SK-N-SH treated with all-trans-retinoic acid at 6 μM for 48 hours (cell line): ENCODE data around the gene ECI1.

Experiments
- ATAC-seq: fragments of 200-7000 bp; cut with Tn5 transposase; 3 replicates; pipeline ENCODE4 v1.9.1; 2020; ENCODE audit warnings: mild to moderate bottlenecking, moderate library complexity
- ARNTL ChIP-seq: fragments of 450-650 bp; formaldehyde crosslinking; IDR thresholded peaks from 2 replicates; pipeline ENCODE4 v1.5.0; 2020; ENCODE audit warnings: low read depth, mild to moderate bottlenecking, moderate library complexity, borderline replicate concordance
- BACH2 ChIP-seq: fragments of 250-450 bp; sonication (Bioruptor Pico); IDR thresholded peaks from 2 replicates; pipeline ENCODE4 v1.9.0; 2021; ENCODE audit warnings: mild to moderate bottlenecking, borderline replicate concordance
- CSDC2 ChIP-seq: fragments of 250-450 bp; sonication (Bioruptor Pico); IDR thresholded peaks from 2 replicates; pipeline ENCODE4 v1.5.0; 2020; ENCODE audit warnings: mild to moderate bottlenecking, moderate library complexity
- ESRRG ChIP-seq: fragments of 250-450 bp; sonication (Bioruptor Pico); IDR thresholded peaks from 2 replicates; pipeline ENCODE4 v1.6.1; 2021; ENCODE audit warnings: mild to moderate bottlenecking
- GLIS3 ChIP-seq: fragments of 250-450 bp; sonication (Bioruptor Pico); IDR thresholded peaks from 2 replicates; pipeline ENCODE4 v1.5.0; 2020; ENCODE audit warnings: mild to moderate bottlenecking, moderate library complexity
- ISL1 ChIP-seq: fragments of 250-450 bp; sonication (Bioruptor Pico); IDR thresholded peaks from 2 replicates; pipeline ENCODE4 v2.1.2; 2022; ENCODE audit warnings: mild to moderate bottlenecking, moderate library complexity
- OSR1 ChIP-seq: fragments of 250-450 bp; sonication (Bioruptor Pico); IDR thresholded peaks from 2 replicates; pipeline ENCODE4 v1.8.0; 2022; ENCODE audit warnings: moderate library complexity, mild to moderate bottlenecking, inconsistent platforms
- PPARA ChIP-seq: fragments of 250-450 bp; sonication (Bioruptor Pico); IDR thresholded peaks from 2 replicates; pipeline ENCODE4 v1.5.0; 2020; ENCODE audit warnings: mild to moderate bottlenecking, borderline replicate concordance
- RARB ChIP-seq: fragments of 250-450 bp; sonication (Bioruptor Pico); IDR thresholded peaks from 2 replicates; pipeline ENCODE4 v1.8.0; 2021; ENCODE audit warnings: mild to moderate bottlenecking, moderate library complexity
- SNAI2 ChIP-seq: fragments of 250-450 bp; sonication (Bioruptor Pico); IDR thresholded peaks from 2 replicates; pipeline ENCODE4 v1.5.0; 2020; ENCODE audit warnings: mild to moderate bottlenecking, moderate library complexity
- TCF4 ChIP-seq: fragments of 250-450 bp; sonication (Bioruptor Pico); IDR thresholded peaks from 2 replicates; pipeline ENCODE4 v1.8.0; 2021; ENCODE audit warnings: mild to moderate bottlenecking, moderate library complexity, borderline replicate concordance
- ZC3H10 ChIP-seq: fragments of 250-450 bp; sonication (Bioruptor Pico); IDR thresholded peaks from 2 replicates; pipeline ENCODE4 v1.5.1; 2021; ENCODE audit warnings: mild to moderate bottlenecking, moderate library complexity
- ZFP3 ChIP-seq: fragments of 250-450 bp; sonication (Bioruptor Pico); IDR thresholded peaks from 2 replicates; pipeline ENCODE4 v1.5.0; 2020; ENCODE audit warnings: mild to moderate bottlenecking, moderate library complexity
- ZFP30 ChIP-seq: fragments of 450-650 bp; formaldehyde crosslinking; IDR thresholded peaks from 2 replicates; pipeline ENCODE4 v1.5.0; 2022; ENCODE audit warnings: mild to moderate bottlenecking, moderate library complexity
- ZNF565 ChIP-seq: fragments of 450-650 bp; formaldehyde crosslinking; conservative IDR thresholded peaks from 2 replicates; pipeline ENCODE4 v1.5.0; 2020; ENCODE audit warnings: low read depth, mild to moderate bottlenecking, moderate library complexity
- ZNF70 ChIP-seq: fragments of 450-650 bp; formaldehyde crosslinking; IDR thresholded peaks from 2 replicates; pipeline ENCODE4 v1.5.0; 2020; ENCODE audit warnings: mild to moderate bottlenecking, moderate library complexity
- ZNF8 ChIP-seq: fragments of 450-650 bp; formaldehyde crosslinking; IDR thresholded peaks from 2 replicates; pipeline ENCODE4 v1.5.0; 2020; ENCODE audit warnings: mild to moderate bottlenecking, moderate library complexity
- TF ChIP-seq, protein P1 (sequence below): fragments of 250-450 bp; sonication (Bioruptor Pico); IDR thresholded peaks from 2 replicates; pipeline ENCODE4 v1.5.0; 2020; ENCODE audit warnings: mild to moderate bottlenecking, moderate library complexity
- TF ChIP-seq, protein P2 (sequence below): fragments of 250-450 bp; sonication (Bioruptor Pico); IDR thresholded peaks from 2 replicates; pipeline ENCODE4 v1.8.0; 2020; ENCODE audit warnings: mild to moderate bottlenecking, moderate library complexity, borderline replicate concordance
- TF ChIP-seq, protein P3 (sequence below): fragments of 250-450 bp; sonication (Bioruptor Pico); IDR thresholded peaks from 2 replicates; pipeline ENCODE4 v1.5.1; 2020; ENCODE audit warnings: low read depth, mild to moderate bottlenecking, moderate library complexity
- TF ChIP-seq, protein P4 (sequence below): fragments of 250-450 bp; sonication (Bioruptor Pico); IDR thresholded peaks from 2 replicates; pipeline ENCODE4 v1.5.1; 2021; ENCODE audit warnings: mild to moderate bottlenecking, moderate library complexity

ECI1 gene

DNA sequence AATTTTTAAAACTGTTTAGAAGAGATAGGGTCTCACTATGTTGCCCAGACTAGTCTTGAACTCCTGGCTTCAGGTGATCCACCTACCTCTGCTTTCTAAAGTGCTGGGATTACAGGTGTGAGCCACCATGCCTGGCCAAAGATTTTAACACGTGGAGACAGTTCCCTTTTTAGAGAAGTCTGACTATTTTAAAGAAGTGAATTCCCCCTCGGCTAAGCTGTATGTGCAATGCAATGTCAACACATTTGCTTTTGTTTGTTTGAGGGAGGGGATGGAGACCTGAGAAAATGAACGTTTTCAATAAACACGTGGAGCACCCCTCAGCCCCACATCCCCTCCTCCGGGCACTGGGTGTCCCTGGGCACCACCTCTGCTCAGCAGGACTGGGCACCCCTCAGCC lies 30.9 kb upstream of the ECI1 start:
- no peak for ATAC-seq
- TF ChIP-seq ZNF70 (CRISPR knock-in tag) (no peak), SNAI2 (CRISPR knock-in tag) (no peak), PPARA (CRISPR knock-in tag) (no peak), ARNTL (CRISPR knock-in tag) (no peak), ZNF565 (CRISPR knock-in tag) (no peak), ZNF8 (no peak), RARB (no peak), TCF4 (CRISPR knock-in tag) (no peak), ESRRG (CRISPR knock-in tag) (no peak), ZFP30 (CRISPR knock-in tag) (no peak), OSR1 (CRISPR knock-in tag) (no peak), BACH2 (CRISPR knock-in tag) (no peak), GLIS3 (CRISPR knock-in tag) (no peak), CSDC2 (CRISPR knock-in tag) (no peak)
- TF ChIP-seq, protein P1, sequence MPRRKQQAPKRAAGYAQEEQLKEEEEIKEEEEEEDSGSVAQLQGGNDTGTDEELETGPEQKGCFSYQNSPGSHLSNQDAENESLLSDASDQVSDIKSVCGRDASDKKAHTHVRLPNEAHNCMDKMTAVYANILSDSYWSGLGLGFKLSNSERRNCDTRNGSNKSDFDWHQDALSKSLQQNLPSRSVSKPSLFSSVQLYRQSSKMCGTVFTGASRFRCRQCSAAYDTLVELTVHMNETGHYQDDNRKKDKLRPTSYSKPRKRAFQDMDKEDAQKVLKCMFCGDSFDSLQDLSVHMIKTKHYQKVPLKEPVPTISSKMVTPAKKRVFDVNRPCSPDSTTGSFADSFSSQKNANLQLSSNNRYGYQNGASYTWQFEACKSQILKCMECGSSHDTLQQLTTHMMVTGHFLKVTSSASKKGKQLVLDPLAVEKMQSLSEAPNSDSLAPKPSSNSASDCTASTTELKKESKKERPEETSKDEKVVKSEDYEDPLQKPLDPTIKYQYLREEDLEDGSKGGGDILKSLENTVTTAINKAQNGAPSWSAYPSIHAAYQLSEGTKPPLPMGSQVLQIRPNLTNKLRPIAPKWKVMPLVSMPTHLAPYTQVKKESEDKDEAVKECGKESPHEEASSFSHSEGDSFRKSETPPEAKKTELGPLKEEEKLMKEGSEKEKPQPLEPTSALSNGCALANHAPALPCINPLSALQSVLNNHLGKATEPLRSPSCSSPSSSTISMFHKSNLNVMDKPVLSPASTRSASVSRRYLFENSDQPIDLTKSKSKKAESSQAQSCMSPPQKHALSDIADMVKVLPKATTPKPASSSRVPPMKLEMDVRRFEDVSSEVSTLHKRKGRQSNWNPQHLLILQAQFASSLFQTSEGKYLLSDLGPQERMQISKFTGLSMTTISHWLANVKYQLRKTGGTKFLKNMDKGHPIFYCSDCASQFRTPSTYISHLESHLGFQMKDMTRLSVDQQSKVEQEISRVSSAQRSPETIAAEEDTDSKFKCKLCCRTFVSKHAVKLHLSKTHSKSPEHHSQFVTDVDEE (CRISPR knock-in tag), result no peak
- TF ChIP-seq, protein P2, sequence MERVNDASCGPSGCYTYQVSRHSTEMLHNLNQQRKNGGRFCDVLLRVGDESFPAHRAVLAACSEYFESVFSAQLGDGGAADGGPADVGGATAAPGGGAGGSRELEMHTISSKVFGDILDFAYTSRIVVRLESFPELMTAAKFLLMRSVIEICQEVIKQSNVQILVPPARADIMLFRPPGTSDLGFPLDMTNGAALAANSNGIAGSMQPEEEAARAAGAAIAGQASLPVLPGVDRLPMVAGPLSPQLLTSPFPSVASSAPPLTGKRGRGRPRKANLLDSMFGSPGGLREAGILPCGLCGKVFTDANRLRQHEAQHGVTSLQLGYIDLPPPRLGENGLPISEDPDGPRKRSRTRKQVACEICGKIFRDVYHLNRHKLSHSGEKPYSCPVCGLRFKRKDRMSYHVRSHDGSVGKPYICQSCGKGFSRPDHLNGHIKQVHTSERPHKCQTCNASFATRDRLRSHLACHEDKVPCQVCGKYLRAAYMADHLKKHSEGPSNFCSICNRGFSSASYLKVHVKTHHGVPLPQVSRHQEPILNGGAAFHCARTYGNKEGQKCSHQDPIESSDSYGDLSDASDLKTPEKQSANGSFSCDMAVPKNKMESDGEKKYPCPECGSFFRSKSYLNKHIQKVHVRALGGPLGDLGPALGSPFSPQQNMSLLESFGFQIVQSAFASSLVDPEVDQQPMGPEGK, result no peak
- TF ChIP-seq, protein P3, sequence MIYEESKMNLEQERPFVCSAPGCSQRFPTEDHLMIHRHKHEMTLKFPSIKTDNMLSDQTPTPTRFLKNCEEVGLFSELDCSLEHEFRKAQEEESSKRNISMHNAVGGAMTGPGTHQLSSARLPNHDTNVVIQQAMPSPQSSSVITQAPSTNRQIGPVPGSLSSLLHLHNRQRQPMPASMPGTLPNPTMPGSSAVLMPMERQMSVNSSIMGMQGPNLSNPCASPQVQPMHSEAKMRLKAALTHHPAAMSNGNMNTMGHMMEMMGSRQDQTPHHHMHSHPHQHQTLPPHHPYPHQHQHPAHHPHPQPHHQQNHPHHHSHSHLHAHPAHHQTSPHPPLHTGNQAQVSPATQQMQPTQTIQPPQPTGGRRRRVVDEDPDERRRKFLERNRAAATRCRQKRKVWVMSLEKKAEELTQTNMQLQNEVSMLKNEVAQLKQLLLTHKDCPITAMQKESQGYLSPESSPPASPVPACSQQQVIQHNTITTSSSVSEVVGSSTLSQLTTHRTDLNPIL, result no peak
- TF ChIP-seq, all 23 proteins: peak for 0

DNA sequence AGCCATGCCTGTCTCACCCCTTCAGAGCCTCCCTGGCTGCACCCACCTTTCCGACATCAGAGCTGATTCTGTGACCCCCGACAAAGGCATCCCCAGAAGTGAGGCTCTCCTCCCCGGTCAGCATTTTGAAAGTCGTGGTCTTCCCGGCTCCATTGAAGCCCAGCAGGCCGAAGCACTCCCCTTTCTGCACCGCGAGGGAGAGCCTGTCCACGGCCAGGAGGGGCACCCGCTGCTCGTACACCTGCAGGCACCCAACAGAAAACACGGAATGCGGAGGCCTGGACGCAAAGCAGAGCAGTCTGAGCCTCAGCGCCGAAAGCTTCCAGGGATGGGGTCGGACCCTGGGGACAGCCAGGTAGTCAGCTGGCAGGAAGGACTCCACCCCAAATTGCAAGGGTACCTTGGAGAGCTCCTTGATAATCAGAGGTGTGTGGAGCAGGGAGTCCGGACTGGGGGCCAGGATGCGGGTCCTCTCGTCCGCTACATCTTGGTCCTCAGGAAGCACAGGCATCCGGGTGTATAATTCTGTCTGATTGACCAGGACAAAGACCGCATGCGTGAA lies 29.7 kb upstream of the ECI1 start:
- no peak for ATAC-seq
- TF ChIP-seq ZNF565 (CRISPR knock-in tag) (no peak), BACH2 (CRISPR knock-in tag) (no peak), ZNF8 (no peak), CSDC2 (CRISPR knock-in tag) (no peak), ZNF70 (CRISPR knock-in tag) (no peak), TCF4 (CRISPR knock-in tag) (no peak), PPARA (CRISPR knock-in tag) (no peak)
- TF ChIP-seq, protein P3, result no peak
- TF ChIP-seq, protein P4, sequence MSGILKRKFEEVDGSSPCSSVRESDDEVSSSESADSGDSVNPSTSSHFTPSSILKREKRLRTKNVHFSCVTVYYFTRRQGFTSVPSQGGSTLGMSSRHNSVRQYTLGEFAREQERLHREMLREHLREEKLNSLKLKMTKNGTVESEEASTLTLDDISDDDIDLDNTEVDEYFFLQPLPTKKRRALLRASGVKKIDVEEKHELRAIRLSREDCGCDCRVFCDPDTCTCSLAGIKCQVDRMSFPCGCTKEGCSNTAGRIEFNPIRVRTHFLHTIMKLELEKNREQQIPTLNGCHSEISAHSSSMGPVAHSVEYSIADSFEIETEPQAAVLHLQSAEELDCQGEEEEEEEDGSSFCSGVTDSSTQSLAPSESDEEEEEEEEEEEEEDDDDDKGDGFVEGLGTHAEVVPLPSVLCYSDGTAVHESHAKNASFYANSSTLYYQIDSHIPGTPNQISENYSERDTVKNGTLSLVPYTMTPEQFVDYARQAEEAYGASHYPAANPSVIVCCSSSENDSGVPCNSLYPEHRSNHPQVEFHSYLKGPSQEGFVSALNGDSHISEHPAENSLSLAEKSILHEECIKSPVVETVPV, result no peak
- TF ChIP-seq, protein P2, result no peak

DNA sequence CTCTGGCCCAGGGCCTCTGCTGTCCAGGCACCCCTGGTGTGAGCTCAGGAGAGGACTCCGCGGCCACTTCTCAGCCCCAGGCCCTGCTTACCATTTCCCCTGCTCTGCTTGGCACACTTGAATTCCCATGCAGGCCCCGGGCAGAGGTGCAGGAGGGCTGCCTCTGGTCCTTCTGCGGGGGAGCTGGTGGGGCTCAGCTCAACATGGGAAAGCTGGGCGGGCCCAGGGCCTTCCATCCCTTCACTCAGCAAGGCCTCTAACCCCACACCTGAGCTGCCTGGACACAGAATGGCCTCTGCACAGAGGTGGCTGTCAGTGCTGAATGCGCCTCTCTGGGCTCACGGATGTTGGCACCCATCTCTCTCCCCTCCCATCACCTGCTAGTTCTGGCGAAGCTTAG lies 29.1 kb upstream of the ECI1 start:
- TF ChIP-seq SNAI2 (CRISPR knock-in tag) (no peak), GLIS3 (CRISPR knock-in tag) (no peak), ZC3H10 (CRISPR knock-in tag) (no peak), BACH2 (CRISPR knock-in tag) (no peak), ZFP3 (CRISPR knock-in tag) (no peak), CSDC2 (CRISPR knock-in tag) (no peak), ZNF565 (CRISPR knock-in tag) (no peak), PPARA (CRISPR knock-in tag) (no peak), RARB (no peak), TCF4 (CRISPR knock-in tag) (no peak), ZNF8 (no peak), ISL1 (CRISPR knock-in tag) (no peak)
- ATAC-seq, result no peak
